ENCODE results near the gene MFAP4.

The MFAP4 gene, protein sequence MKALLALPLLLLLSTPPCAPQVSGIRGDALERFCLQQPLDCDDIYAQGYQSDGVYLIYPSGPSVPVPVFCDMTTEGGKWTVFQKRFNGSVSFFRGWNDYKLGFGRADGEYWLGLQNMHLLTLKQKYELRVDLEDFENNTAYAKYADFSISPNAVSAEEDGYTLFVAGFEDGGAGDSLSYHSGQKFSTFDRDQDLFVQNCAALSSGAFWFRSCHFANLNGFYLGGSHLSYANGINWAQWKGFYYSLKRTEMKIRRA

DNA sequence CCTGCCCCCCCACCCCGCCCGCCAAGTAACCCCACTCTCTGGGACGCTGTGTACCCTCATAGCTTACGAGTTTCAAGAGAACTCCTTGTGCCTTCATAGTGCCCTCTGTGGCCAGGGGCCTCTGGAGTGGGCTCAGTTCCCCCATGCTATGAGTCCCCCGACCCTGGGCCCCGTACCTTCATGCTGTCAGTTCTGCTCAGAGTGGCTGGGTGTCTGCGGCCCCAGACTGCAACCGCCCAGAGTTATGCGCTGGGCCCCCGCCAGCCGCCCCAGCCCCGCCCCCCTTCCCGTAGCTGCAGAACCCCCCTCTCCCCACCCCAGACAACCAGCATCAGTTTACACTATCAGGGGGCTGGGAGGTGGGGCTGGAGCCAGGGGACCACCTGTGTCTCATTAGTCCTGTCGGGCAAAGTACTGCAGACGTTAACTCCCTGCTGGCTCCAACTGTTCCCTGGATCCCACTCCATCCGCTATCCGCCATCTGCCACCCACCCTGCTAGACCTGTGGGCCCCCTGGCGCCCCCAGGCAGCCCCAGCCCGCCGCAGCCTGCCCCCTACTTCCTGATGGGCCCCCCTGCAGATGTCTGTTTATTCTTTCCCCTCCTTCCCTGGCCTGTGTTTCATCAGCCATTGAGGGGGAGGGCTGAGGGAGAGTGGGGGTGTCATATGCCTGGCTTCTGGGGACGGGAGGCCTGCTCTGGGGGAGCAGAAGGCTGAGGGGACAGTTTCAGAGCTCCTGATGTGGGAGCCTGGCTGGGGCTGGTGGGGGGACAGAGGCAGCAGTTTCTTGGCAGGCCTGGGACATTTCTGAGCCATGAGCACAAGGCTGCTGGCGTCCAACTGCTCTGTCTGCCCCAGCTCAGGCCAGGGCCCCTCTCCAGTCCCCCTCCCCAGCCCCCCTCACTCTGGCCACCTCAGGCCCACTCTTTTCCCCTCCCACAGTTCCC is at the start of gene MFAP4:
Gene MFAP4, minus strand, starts transcription at position 217 of the 947 bp plus-strand sequence. Its CDS starts 35 bp downstream, at position 182.
- peak; percentile 93 for DNase-seq

DNA sequence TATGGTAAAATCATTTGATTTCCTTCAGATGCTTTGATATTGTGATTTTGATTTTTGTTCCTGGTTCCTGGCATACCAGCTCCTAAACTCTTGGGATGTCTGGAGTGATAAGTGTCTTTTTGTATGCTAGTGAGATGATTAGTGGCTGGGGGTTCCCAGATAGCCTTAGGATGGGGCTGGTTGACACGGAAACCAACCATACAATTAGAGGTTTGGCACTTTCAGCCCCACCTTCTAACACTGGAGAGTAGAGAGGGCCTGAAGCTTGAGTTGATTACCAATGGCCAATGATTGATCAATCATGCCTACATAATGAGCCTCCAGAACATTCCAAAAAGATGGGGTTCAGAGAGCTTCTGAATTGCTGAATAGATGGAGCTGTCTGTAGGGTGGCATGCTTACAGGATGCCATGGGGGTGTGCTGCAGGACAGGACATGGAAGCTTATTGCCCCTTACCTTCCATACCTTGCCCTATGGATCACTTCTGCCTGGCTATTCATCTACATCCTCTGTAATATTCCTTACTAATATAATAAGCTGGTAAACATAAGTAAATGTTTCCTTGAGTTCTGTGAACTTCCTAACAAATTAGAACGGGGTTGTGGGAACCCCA is 46.8 kb upstream of the MFAP4 start:
- no peak for DNase-seq

DNA sequence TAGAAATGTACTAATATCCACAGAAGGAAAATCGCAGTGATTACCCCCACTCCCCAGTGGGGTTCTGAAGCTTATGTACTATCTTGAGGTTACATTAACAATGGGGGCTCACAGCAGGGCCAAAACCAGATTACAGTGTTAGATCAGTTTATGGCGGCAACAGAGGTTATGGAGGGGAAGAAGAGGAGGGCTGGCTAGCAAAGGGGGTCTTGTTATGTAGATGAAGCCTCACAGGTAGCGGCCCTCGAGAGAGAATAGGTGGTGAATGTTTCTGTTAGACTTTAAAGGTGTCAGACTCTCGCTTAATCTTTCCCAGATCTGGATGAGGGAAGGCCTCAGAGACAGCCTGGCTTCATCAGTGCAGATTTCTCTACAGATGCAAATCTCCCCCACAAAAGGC is 46.3 kb upstream of the MFAP4 start:
- no peak for DNase-seq

DNA sequence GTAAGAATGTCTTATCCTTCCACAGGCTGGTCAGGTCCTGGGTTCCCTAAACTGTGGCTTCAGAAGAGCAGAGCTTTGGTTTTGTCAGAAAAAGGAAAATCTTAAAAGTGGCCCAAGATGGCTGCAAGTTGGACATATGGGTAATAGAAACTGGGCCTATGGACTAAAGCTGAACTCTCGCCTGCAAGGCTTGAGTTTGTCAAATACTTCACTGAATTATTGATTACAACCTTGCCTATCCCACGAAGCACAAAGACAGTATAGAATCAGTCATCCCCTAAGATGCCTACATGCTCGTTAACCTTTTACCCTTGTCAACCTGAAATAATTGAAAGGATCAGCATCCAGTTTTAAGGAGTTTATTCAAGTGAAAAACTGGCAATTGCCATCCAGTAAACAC is 44.7 kb upstream of the MFAP4 start:
- no peak for DNase-seq

DNA sequence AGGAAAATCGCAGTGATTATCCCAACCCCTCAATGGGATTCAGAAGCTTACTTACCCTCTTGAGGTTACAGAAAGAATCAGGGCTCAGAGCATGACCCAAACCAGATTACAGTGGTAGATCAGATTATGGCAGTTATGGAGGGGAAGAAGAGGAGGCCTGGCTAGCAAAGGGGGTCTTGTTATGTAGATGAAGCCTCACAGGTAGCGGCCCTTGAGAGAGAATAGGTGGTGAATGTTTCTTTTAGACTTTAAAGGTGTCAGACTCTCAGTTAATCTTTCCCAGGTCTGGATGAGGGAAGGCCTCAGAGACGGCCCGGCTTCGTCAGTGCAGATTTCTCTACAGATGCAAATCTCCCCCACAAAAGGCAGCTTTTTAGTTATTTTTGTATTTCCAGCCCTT is 39.6 kb upstream of the MFAP4 start:
- no peak for DNase-seq

DNA sequence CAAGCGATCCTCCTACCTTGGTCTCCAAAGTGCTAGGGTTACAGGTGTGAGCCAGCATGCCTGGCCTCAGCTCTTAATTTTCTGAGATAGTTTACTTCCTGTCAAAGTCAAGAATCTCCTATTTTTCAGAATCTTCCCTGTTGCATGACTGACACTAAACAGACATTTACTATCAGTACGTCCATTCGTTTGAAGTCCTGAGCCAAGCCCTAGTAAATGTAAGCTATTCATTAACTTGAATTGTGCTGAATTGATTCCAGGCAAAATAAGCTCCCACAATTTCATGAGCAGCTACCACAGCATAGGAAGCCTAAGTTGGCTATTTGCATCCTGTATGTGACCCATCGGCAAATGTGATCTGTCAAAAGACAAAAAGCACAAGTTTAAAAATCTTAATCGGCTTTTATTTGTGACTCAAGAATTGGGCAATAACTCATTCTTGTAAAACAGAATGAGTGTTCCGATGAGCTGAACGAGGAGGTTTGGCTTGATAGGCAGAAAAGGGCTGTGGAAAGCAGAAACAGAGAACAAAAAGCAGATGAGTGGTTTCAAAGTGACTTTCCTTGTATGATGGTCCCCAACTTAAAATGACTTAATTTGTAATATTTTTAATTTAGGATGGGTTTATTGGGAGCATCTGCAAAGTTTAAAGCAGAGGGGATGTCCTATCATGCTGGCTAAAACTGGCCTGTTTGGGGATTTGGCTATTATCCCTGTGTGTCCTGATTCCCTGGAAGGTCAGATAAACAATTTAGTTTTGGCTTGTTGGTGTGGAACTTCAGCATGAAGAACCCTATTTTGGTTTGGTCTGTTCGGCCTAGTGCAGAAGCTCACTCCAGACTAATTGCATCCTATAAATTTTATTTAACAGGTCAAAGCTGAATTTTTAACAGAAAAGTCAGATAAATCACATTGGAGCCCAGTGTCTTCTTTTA is 38.2 kb upstream of the MFAP4 start:
- no peak for DNase-seq

DNA sequence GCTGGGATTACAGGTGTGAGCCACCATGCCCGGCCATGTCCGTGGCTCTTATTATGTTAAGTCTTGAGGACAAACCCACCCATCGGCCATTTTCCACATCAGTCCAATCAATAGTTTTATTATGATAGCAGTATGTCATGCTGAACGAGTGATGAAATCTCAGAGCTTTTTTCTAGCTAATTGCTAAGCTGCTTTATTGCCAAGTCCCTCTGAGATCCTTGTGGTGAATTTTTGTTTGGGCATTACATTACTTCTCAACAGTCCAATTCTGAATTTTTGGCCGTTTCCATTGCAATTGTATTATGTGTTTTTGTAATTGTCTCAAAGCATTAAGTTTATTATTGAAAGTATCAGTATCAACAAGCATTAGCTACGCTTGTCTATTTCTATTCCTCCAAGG is 34.9 kb upstream of the MFAP4 start:
- DNase-seq, result no peak

DNA sequence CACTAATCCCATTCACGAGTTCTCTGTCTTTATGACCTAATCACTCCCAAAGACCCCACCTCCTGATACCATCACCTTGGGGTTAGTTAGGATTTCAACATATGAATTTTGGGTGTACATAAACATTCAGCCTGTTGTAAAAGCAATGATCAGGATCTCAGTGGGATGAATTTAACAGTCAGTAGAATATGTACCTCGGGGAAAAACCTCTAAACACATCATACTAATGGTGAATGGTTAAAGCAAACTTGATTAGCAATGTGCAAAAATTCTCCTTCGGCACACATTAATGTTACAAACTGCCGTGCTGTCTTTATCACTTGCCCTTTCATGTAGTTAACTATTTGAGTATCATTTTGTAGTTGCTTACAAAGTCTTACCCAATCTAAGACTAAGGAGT is 34.2 kb upstream of the MFAP4 start:
- DNase-seq, result no peak

DNA sequence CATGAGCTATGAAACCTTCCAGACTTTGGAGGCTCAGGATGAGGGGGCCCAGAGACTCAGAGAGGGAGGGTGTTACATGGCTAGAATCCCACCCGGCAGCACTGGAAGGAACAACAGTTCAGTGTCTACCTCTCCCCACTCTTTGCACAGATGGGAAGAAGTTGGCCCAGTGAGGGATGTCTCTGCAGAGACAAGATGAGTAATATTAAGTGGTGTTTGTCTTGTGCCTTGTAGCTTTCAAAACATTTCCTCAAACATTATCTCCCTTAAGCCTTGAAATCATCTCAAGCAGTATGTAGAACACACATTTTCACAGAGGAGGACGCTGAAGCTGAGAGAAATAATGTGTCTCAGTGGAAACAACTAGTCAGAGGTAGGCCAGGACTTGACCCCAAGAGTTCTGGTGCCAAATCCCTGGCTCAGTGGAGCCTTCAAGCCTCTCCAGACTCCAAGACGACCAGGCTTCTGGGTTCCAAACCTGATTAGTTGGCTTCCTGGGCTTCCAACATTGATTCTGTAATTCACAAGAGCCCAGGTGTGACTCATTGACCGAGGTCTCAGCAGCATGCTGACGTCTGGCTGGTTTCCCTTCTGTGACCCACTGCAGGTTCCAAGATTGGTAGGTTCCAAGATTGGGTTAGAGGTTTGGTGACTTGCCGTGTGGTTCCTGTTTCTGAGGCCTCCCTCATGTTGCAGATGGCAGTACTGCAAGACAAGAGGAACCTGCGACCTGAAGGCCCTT is 31.4 kb upstream of the MFAP4 start:
- no peak for DNase-seq

DNA sequence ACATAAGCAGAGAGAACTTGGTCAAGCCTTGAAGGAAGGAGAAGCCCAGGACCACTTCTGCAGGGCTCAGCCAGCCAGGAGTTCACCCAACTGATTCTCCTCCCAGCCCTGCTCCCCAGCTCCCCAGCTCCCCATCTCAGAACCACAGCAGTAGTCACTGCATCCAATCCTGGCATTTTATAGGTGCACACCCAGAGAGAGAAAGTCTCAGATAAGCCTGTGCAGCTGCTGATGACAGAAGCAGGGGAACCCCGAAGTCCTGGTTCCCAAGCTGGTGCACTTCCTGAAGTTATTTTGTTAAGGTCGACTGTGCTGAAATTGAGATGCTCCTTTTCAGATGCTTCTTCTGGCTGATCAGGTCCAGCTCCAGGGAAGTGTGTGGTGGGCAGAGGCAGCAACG is 30.6 kb upstream of the MFAP4 start:
- no peak for DNase-seq

DNA sequence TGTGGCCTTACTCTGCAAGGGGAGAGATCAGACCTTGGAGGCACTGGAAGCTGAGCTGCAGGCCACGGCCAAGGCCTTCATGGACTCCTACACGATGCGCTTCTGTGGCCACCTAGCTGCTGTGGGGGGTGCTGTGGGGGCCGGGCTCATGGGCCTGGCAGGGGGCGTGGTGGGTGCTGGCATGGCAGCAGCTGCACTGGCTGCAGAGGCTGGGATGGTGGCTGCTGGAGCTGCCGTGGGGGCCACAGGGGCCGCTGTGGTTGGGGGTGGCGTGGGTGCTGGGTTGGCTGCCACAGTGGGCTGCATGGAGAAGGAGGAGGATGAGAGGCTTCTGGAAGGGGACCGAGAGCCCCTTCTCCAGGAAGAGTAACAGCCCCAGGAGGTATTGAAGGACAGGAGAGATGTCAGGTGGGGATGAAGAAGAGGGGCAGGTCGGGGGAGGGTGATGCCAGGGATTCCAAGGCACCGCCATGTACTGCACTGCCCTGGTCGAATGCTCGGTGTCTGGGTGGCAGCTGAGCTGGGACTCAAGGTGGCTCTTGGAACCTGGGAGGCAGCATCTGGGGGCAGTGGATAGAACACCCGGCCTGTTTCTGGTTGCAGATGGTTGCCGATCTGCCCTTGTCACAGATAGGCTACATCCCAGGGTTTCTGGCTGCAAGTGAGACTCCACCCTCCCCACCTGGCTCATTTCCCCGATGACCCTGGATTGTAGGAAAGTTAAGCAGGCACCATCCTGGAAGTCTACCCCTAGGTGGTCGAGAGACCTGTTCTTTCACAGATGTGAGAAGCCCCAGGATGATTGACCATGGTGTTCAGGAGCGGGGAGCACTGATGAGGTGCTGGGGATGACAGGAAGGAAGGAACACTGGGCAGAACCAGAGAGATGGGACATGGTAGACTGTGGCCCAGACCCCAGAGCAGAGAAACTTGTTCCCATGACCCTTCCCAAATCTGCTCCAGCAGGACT is 29.1 kb upstream of the MFAP4 start:
- no peak for DNase-seq

DNA sequence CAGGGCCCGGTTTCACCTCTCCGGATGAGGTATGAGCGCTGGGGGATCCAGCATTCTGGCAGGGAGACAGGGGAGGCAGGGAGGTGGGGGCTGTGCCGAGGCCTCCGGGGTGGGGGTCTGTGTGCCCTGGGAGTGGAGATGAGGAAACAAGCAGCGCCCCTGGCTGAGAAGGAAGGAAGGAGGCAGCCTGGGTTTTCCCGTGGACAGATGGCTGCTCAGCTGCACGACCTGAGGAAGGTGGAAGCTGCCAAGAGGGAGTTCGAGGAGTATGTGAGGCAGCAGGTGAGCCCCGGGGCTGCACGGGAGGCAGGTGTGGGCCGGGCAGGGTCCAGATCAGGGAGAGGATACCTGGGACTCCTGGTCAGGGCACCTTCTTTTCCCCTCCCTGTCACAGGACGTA is 28.3 kb upstream of the MFAP4 start:
- DNase-seq, result no peak

DNA sequence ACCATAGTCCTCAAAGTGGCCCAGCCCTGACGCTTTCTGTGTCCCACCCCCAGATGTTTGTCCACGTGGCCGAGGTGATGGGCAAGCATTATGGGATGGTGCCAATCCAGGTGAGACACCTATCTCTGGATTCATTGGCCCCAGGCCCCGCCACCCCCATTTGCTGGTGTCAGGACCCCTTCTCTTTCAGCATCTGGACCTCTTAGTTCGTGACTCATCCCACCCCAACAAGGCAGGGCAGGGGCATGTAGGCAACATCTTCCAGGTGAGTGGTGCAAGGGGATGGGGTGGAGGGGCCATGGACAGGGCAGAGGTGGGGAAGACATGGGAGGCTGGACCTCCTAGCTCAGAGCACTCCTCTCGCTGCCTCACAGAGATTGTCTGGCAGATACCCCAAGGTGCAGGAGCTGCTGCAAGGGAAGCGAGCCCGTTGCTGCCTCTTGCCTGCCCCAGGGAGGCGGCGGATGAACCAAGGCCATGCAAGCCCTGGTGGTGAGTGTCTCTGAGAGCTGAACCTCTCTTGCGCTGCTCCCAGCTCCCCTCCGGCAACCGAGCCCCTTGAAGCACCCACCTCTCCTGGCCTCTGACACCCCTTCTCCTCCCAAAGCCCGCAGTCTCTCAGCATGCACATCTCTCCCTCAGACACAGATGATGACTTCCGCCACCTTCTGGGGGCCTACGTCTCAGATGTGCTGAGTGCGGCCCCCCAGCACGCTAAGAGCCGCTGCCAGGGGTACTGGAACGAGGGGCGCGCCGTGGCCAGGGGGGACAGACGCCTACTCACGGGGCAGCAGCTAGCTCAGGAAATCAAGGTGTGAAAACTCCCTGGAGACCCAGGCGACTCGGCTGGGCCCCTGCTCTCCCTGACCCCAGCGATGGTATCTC is 27.6 kb upstream of the MFAP4 start:
- no peak for DNase-seq

DNA sequence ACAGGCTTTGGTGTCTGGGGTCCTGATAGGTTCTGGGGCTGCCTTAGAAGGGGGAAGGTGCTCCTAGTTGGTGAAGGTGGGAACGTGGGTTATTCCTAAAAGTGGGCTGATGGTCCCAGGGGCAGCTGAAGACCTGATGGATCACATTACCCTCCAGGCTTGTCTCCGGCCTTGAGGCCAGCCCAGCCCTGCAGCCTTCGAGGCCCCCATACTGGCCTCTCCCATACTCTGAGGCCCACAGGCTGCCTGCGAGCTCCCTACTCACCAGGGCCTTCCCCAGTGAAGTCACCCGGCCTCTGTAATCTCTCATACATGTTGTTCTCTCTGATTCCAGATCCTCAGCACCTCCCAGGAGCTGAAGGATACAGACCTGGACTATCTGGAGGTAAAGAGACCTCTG is 26.8 kb upstream of the MFAP4 start:
- DNase-seq, result no peak

DNA sequence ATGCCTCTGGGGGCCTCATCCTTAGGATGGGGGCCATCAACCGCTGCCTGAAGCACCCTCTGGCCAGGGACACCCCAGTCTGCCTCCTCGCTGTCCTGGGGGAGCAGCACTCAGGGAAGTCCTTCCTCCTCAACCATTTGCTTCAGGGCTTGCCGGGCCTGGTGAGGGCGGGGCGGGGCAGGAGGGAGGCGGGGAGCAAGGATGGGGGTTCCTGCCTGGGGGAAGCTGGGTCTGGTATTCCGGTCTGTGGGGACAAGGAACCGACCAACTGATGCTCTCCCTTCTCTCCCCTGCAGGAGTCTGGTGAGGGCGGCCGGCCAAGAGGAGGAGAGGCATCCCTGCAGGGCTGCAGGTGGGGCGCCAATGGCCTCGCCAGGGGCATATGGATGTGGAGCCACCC is 26.0 kb upstream of the MFAP4 start:
- DNase-seq, result no peak

DNA sequence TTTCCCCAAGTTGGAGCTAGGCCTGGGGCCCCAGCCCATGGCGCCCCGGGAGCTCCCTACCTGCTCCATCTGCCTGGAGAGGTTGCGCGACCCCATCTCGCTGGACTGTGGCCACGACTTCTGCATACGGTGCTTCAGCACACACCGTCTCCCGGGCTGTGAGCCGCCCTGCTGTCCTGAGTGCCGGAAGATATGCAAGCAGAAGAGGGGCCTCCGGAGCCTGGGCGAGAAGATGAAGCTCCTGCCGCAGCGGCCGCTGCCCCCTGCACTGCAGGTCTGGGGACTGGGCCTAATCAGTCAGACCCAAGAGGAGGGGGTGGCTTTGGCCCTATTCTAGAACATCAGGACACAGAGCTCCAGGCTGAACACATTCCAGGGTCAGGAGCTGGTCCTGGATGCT is 25.5 kb upstream of the MFAP4 start:
- DNase-seq, result no peak

DNA sequence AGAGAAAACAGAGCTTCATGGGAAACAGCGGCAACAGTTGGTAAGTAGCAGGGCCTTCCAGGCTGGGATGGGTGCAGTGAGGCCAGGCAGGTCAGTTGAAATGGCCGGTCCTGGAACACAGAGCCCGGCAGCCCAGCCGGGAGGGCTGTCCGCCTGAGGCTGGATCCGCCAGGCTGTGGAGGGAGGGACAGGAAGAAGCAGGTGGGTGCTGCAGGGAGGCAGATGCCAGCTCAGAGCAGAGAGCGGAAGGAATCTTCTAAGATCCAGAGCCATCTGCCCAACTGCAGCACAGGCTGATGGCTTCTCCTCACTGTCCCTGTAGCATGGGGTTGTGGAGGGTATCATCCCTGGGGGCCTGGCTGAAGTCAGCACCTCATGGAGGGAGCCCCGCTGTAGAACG is 24.6 kb upstream of the MFAP4 start:
- DNase-seq, result peak; percentile 65

DNA sequence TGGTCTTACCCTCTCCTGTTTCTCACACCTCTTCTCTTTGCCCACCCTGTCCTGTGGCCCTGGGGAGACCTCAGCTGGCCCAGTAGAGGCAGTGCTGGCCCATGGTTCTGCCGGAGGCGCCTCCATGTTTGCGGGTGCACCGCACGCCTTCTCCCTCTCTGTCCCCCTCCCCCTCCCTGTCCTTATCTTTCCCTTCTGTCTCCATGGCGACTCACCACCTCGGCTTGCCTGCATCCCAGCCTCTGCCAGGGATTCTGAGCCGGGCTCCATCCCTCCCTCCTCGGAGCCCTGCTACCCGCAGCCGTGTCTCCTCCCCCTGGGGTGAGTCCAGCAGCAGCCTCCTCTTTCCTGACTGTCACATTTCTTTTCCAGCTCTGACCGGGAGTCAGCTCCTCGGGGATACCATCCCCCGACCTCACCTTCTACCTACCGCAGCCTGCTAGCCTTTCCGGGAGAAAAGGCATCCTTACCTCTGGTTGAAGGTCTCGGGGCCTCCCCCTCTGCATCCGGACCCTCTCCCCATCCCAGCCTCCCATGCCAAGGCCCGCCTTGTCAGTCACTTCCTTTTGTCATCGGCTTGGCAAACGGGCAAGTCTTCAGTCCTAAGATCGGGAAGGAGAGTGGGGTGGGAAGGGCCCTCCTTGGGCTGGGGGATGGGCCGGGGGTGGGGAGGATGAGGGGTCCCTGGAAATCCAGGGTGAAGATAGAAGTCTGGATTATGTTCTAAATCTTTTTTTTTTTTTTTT is 24.1 kb upstream of the MFAP4 start, which contains the start of gene RNF112:
Gene RNF112, plus strand, starts transcription at position 358 of the 746 bp plus-strand sequence. Its CDS starts 177 bp downstream, at position 535.
- no peak for DNase-seq

DNA sequence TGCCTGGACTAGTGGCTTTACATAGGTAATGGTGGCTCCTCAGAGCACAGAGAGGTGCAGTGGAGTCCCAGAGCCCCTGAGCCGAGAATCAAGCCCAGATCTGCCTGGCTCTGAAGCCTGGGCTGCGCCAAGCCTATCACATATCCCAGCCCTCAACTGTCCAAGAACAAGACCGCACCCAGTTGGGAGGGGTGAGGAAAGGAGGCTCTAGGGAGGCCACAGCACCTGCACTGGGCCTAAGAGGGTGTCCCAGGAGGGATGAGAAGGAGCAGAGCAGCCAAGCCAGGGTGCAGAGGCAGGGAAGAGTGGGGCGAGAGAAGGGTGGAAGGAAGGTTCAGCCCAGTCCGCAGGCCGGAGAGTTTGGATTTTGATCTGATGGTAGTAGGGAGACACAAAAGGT is 23.1 kb upstream of the MFAP4 start:
- no peak for DNase-seq
